GM18511 (cell line): ENCODE measurements around the gene RSBN1L.
A peak's percentile ranks its signal among the peaks of the same experiment; 100 is the strongest.

Experiments
- ATAC-seq: cut with Tn5 transposase; IDR thresholded peaks from one replicate; pipeline ENCODE4 v1.9.1; 2021; ENCODE audit warnings: mild to moderate bottlenecking, moderate library complexity; ENCODE audit not compliant: unreplicated experiment

Gene RSBN1L

DNA sequence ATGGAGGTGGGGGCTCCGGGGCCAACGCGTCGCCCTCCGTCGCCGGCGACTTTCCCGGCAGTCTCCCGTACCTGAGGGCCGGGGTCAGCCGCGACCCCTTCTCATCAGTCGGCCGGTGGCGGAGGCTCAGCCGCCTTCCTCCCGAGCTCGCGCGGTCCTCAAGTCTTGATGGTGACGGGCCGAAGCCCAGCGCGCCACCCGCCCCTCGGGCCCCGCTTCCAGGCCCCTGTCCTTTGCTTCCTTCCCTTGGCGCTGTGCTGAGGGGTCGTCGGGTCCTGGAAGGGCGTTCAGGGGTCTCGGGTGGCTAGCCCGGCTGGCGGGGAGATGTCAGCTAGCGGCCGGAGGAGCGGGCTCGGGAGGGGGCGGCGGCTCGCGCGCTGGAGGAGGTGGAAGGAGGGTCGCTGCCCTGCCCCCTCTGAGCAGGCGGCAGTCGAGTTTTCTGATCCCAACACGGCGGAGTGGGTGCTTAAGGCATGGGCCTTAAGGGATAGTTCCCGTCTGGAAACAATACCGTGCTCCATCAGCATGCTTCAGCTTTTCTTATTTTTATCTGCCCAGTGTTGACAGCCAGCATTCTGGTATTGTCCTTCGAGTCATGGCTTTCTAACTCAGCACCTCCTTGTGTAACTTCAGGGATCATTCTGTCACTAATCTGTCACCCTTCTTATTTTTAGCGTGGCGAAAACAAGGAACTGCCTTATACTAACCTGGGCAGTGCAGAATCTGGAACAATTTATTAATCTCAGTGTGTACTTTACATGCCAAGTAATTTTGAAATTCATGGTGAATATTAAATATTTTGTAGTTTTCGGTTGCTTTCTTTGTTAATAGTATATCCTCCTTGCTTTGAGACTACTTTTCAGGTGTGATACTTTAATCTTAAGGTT, 103.1 kb downstream of the RSBN1L start:
- ATAC-seq, result peak; percentile 4

DNA sequence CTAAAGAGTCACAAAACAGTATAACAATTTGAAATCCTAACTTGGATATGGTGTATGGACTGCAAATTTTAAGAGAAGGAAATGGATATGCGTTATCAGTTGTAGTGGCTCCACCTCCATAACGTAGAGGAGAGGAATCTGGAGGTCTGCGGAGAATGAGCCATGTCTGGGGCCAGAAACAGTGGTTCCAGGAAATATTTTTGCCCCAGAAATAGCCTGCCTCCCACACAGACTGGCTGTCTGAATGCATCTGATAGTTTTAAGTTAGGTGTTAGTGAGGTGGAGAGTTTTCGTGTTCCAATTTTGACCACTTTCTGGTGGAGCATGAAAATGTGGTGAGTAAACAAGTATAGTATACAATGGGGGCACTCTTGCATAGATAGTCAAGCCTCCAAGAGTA, 103.9 kb downstream of the RSBN1L start:
- ATAC-seq, result no peak

DNA sequence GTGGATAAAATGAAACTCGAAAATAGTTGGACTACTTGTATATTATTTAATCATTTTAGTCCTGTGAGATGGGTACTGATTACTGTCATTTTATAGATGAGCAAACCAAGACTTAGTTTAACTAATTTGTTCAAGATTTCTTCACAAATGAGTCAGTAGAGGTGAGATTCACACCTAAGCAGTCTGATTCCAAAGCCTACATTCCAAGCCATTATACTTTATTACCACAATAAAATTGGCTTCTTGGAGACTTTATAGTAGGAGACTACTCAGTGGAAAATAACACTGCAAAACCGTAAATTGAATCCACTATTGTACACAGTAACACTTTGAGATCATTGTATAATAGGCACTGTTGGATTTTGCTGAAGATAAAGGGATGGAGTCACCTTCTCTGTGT, 104.5 kb downstream of the RSBN1L start:
- no peak for ATAC-seq

DNA sequence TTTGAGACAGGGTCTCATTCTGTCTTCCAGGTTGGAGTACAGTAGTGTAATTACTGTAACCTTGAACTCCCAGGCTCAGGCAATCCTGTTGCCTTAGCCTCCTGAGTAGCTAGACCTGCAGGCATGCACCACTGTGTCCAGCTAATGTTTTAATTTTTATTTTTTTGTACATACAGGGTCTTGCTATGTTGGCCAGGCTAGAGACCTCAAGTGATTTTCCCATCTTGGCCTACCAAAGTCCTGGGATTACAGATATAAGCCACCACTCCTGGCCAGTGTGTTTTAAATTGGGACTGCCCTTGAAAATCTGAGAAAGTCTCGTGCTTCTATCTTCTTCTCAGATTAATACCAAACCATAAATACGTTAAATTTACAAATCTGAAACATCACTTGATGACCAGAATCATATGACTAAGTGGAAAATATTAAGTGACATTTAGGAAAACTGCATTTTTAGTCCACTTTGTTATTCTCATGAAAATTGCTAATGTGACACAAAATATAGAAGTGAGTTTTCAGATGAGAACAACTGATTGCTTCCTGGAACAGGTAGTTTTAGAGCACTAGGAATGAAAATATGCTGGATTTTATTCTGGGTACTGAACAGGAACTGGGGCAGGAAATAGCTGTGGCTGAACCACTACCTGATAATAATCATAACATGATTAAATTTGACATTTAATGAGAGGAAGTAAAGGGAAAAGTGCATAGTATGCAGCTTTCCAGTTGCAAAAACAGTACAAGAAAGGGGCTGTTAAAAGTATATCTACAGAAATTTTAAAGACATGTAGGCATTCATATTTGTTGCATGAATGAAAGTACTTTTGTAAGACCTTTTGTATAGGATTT, 106.5 kb downstream of the RSBN1L start:
- no peak for ATAC-seq

DNA sequence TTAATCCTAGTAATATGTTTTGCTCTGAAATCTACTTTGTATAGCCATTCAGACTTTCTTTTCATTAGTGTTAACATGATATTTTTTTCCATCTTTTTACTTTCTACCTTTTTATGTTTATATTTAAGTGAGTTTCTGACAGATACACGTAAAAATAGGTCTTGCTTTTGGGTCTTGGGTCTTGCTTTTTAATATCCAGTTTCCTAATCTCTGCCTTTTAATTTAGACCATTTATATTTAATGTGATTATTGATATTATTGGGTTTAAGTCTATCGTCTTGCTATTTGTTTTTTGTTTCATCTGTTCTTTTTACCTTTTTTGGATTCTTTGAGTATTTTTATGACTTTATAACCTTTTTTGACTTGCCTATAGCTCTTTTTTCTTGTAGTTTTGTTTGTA, 110.2 kb downstream of the RSBN1L start:
- ATAC-seq, result no peak

DNA sequence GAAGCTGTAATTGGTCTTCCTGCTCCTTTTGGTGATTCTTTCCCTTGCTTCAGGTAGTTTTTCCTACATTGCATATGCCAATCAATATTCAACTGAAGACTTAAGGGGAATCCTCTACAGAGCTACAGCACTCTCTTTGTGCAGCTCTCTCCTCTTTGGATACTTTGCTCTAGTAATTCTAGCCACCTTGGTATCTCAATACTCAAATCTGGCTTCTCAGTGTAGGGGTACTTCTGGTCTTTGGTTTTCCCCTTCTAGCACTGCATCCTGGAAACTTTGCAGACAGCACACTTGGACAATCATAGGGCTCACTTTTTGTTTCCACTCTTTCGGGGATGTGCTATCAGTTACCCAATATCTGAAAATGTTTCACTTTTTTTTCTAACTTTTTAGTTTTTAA, 112.3 kb downstream of the RSBN1L start:
- no peak for ATAC-seq

DNA sequence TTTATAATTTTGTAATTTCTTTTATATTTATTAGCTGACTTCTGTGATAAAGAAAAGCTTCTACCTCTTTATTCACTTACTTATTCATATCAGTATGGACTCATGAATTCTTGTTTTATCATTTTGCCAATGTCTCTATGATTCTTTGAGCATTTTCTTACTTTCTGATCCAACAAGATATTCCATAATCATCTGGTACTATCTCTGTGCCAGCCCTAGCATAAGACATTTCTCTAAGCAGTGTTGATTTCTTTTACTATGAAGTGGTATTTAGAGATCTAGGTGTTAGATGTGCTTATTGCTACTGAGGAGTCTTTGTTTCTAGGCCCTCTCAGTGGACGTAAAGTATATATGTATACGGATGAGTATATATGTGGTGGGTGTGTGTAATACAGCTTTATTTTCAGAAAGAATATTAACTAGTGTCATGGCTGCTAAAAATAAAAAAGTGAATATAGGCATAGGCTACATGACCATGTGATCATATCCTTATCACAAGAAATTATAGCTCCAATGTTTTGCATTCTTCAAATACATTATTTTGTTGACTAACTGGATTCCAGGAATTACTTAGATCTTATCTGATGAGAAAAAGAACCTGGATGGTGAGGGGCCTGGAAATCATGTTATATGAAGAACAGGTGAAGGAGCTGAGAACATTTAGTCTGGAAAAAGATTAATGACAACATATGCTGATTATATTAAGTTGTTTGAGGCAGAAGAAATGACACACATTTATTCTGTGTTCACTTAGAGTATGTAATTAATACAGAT, 115.4 kb downstream of the RSBN1L start:
- ATAC-seq, result no peak

DNA sequence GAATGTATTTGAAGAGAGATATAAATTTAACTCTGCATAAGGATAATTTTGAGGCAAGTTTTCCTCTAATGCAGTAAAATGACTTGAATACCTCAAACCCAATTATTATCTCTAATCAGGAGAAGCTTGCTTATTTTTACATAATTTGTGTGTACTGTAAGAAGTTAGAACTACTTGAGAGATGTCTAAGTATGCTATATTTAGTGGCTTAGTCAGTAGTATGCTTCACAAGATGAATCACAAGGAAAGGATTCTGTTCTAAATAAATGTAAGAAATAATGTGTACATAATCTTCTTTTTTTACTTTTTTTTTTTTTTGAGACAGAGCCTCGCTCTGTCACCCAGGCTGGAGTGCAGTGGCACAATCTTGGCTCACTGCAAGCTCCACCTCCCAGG, 116.0 kb downstream of the RSBN1L start:
- no peak for ATAC-seq

DNA sequence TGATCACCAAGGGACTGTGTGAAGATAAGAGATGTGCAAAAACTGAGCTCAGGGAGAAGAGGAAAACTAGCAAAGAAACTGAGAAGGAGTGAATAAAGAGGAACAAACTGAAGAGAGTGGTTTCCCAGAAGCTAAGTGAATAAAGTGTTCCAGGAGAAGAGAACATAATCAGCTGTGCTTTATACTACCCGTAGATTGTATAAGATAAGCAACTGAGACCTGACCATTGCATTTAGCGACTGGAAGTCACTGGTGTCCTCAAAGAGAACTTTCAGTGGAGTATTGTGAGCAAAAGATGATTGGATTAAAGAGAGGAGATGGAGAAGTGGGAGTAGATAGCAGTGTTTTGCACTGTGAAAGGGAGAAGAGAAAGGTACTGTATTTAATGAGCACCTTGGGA, 116.9 kb downstream of the RSBN1L start:
- ATAC-seq, result no peak

DNA sequence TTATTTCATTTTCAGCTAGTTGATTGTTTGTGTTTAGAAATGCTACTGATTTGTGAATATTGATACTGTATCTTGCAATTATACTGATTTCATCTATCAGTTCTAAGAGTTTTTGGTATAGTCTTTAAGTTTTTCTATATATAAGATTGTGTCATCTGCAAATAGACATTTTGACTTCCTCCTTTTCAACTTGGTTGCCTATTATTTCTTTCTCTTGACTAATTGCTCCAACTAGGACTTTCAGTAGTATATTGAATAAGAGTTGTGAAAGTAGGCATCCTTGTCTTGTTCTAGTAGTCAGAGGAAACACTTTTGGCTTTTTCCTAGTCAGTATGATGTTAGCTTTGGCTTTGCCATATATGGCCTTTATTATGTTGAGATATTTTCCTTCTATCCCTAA, 122.8 kb downstream of the RSBN1L start:
- ATAC-seq, result no peak

DNA sequence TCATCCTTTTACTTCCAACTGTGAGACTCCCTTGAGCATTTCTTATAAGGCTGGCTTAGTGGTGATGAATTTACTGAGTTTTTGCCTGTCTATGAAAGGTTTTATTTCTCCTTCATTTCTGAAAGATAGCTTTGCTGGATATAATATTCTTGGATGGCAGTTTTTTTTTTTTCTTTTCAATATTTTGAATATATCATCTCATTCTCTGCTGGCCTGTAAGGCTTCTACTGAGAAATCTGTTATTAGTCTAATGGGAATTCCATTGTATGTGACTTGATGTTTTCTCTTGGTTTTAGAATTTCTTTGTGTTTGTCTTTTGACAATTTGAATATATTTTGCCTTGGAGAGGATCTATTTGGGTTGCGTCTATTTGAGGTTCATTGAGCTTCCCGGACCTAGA, 124.7 kb downstream of the RSBN1L start:
- ATAC-seq, result no peak

DNA sequence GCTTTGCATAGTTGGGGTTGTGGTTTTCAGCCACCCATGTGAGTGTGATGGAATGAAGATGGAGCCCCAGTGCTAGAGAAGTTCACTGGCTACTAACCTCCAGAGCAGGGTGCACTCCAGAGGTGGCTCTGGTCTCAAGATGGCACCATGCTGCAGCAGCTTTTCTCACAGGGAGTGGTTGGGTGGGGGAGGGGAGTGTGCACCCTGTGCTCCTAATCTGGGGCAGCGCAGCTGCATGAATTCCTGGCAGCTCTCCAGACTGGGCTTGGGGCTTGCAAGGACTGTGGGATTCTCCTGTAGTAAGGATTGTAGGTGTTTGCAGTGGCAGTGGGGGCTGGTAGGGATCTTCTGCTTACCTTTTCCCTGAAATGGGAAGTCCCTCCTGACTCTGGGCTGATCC, 126.0 kb downstream of the RSBN1L start:
- ATAC-seq, result no peak

DNA sequence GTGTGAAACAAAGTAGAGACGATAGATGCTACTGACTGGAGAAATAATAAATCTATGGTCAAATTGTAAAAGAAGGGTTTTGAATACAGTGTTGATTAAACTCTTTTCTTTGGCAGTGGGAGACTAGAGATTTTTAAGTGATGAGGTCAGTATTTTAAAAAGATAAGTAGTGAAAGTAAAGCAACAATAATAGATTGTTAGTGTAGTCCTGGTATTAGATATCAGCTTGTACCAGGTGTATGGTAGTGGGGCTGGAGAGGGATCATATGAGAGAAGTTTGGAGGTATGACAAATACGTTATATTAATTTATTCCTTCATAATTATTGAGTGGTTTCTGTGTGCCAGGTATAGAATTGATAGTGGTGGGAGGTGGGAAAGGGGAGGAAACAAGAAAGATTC, 127.5 kb downstream of the RSBN1L start:
- ATAC-seq, result peak; percentile 33

DNA sequence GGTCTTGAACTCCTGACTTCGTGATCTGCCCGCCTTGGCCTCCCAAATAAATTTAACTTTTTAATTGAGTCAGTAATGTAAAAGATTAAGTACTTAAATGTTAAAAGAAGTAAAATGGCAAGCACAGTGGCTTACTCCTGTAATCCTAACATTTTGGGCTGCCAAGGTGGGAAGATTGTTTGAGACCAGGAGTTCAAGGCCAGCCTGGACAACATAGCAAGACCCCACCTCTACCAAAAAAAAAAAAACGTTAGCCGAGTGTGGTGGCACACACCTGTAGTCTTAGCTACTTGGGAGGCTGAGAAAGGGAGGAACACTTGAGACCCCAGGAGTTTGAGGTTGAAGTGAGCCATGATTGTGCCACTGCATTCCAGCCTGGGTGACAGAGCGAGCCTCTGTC, 128.4 kb downstream of the RSBN1L start:
- no peak for ATAC-seq

DNA sequence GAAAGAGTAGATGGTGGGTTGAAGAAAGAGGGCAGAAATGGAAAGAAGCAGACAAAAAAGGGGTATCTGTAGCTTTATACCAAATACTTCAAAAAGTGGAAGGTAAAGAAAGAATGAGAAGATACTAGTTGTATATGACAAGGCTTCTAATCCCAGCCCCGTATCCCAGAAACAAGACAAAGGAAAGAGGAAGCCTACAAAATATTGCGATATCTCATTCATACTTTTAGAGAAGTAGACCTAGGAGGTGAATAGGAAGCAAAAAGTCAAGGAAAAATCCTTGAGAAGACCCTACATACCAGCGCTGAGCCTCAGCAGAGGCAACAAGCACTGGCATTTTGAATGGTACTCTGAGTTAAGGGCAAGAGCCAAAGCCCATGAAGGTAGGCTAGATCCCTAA, 128.9 kb downstream of the RSBN1L start:
- ATAC-seq, result no peak

DNA sequence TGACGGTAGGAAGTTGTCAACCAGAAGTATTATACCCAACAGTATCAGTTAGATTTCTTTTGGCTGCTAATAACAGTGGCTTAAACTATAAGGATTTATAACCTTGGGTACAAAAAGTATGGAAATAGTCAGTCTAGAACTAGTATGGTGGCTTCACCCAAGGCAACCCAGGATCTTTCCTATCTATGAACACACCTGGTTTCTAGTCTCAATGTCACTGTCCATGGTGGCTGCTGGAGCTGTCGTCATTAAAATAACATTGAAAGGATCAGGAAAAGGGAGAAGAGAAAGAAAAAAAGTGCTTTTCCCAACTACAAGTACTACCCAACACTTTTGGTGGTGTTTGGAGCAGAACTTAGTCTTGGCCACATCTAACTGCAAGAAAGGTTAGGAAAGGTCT, 130.0 kb downstream of the RSBN1L start:
- no peak for ATAC-seq

DNA sequence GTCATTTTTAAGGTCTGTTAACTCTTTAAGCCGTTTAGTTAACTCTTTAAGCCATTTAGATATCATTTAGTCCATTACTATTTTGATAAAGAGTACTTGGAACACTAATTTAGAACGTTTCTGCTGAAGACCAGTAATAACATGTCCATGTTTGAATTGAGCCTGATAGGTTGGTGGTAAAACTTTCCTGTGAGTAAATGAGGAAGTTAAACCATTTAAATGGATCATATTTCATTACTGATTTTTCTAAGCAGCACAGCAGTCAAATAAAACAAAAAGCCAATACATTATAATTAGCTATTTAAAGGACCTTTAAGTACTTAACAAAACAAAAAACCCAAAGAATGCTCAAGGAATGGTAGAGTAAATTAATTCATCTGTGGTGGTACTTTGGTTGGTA, 131.7 kb downstream of the RSBN1L start:
- ATAC-seq, result no peak

DNA sequence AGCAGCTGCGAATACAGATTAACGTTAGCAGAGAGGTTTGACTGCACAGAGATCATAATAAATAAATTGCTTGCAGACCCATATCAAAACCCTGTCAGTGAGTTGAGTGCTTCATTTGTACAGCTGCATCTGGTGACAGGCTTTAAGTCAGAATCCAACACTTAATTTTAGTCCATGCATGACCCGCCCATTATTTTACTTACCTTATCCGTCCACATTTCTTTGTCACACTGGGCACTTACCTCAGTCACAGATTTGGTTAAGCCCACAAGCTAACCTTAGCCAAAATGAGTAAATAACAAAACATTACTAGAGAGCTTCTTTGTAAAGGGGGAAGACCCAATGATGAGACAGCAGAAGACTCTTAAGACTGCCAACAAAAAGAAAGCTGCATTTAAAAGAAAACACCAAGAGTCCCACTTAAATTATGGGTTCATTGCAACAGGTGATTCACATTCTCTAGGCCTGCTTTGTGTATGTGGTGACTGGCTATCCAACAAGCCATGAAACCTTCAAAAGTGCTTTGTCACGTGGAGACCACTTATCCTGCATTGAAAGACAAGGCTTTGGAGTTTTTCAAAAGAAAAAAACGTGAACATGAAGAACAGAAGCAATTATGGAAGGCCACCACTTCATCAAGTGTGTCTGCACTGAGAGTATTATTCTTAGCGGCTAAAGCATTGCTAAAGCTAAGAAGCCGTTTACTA, 134.5 kb downstream of the RSBN1L start:
- ATAC-seq, result no peak

DNA sequence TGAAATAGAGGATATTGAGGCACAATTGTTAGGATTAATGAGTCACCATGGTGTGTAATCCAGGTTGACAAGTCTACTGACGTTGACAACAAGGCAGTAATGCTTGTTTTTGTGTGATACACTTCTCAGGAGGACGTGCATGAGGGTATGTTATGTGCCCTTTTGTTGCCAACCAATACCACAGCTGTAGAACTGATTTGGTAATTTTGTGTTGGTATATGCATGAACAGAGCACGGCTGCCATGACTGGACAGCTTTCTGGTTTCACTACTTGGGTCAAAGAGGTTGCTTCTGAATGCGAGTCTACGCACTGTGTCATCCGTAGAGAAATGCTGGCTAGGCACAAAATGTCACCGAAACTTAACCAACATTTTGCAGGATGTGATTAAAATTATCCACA, 135.2 kb downstream of the RSBN1L start:
- no peak for ATAC-seq

DNA sequence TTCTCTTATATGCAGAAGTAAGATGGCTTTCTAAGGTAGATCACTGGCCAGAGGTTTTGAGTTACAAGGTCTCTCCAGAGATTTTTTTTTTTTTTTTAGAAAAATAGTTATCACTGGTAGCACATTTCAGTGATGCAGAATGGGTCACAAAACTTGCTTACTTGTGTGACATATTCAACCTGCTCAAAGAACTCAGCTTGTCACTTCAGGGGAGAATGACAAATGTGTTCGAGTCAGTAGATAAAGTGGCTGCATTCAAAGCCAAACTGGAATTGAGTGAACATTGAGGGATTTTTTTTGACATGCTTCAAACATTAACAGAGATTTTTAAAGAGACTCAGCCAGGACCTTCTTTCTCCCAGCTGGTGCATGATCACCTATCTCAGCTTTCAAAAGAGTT, 135.7 kb downstream of the RSBN1L start:
- ATAC-seq, result no peak
